ENCODE measurements around the gene SLC1A2. TPM values are rescaled to one million over a fixed set of nuclear protein-coding genes. Genes with fewer than 3 reads are reported as not detected.

SLC1A2 gene
- total RNA-seq, 1 donor from 2014 or later = 0.41 TPM

- peaks cover 7% of the 10 kb centered on the region for H3K4me1 Mint-ChIP-seq (ENCODE audit: unreplicated experiment)
- no peak for TF ChIP-seq CTCF (IDR thresholded peaks at IDR 0.05; ENCODE audit: unreplicated experiment)
- no peak for DNase-seq (ENCODE audit: low spot score)
- no peaks in the 10 kb centered on the region for H3K9me3 Mint-ChIP-seq (ENCODE audit: unreplicated experiment)
- H3K4me3 Mint-ChIP-seq (ENCODE audit: unreplicated experiment) = no peak overlapping the region
- H3K36me3 Mint-ChIP-seq (ENCODE audit: low read depth, unreplicated experiment) = no peaks in the 10 kb centered on the region
- H3K27ac Mint-ChIP-seq (ENCODE audit: unreplicated experiment) = no peak overlapping the region
- H3K27me3 Mint-ChIP-seq (ENCODE audit: unreplicated experiment) = peaks cover under 1% of the 10 kb centered on the region
These were observed 117.0 kb downstream of the SLC1A2 start for GRCh38 chr11:35302398-35302797.

- no peaks in the 10 kb centered on the region for H3K9me3 Mint-ChIP-seq (ENCODE audit: unreplicated experiment)
- no peaks in the 10 kb centered on the region for H3K4me1 Mint-ChIP-seq (ENCODE audit: unreplicated experiment)
- H3K4me3 Mint-ChIP-seq (ENCODE audit: unreplicated experiment) = no peak overlapping the region
- TF ChIP-seq CTCF (IDR thresholded peaks at IDR 0.05; ENCODE audit: unreplicated experiment) = no peak
- no peaks in the 10 kb centered on the region for H3K36me3 Mint-ChIP-seq (ENCODE audit: low read depth, unreplicated experiment)
- no peak overlapping the region for H3K27ac Mint-ChIP-seq (ENCODE audit: unreplicated experiment)
- no peak for DNase-seq (ENCODE audit: low spot score)
- H3K27me3 Mint-ChIP-seq (ENCODE audit: unreplicated experiment) = peaks cover 2% of the 10 kb centered on the region
These were observed 121.0 kb downstream of the SLC1A2 start for GRCh38 chr11:35298369-35298768.

- no peaks in the 10 kb centered on the region for H3K9me3 Mint-ChIP-seq (ENCODE audit: unreplicated experiment)
- no peaks in the 10 kb centered on the region for H3K4me1 Mint-ChIP-seq (ENCODE audit: unreplicated experiment)
- no peak for DNase-seq (ENCODE audit: low spot score)
- no peaks in the 10 kb centered on the region for H3K36me3 Mint-ChIP-seq (ENCODE audit: low read depth, unreplicated experiment)
- no peak overlapping the region for H3K4me3 Mint-ChIP-seq (ENCODE audit: unreplicated experiment)
- H3K27ac Mint-ChIP-seq (ENCODE audit: unreplicated experiment) = no peak overlapping the region
- no peak for TF ChIP-seq CTCF (IDR thresholded peaks at IDR 0.05; ENCODE audit: unreplicated experiment)
- H3K27me3 Mint-ChIP-seq (ENCODE audit: unreplicated experiment) = peaks cover 2% of the 10 kb centered on the region
These were observed 123.6 kb downstream of the SLC1A2 start for GRCh38 chr11:35295751-35296150.

GRCh38 chr11:35293699-35294098, 125.7 kb downstream of the SLC1A2 start:
- Mint-ChIP-seq H3K9me3 (ENCODE audit: unreplicated experiment) (no peaks in the 10 kb centered on the region), H3K27ac (ENCODE audit: unreplicated experiment) (no peak overlapping the region), H3K4me3 (ENCODE audit: unreplicated experiment) (no peak overlapping the region), H3K27me3 (ENCODE audit: unreplicated experiment) (peaks cover 2% of the 10 kb centered on the region), H3K4me1 (ENCODE audit: unreplicated experiment) (no peaks in the 10 kb centered on the region), H3K36me3 (ENCODE audit: low read depth, unreplicated experiment) (no peaks in the 10 kb centered on the region)
- no peak for DNase-seq (ENCODE audit: low spot score)
- TF ChIP-seq CTCF (IDR thresholded peaks at IDR 0.05; ENCODE audit: unreplicated experiment) = no peak

- no peaks in the 10 kb centered on the region for H3K9me3 Mint-ChIP-seq (ENCODE audit: unreplicated experiment)
- H3K36me3 Mint-ChIP-seq (ENCODE audit: low read depth, unreplicated experiment) = no peaks in the 10 kb centered on the region
- H3K4me1 Mint-ChIP-seq (ENCODE audit: unreplicated experiment) = no peaks in the 10 kb centered on the region
- no peak overlapping the region for H3K4me3 Mint-ChIP-seq (ENCODE audit: unreplicated experiment)
- TF ChIP-seq CTCF (IDR thresholded peaks at IDR 0.05; ENCODE audit: unreplicated experiment) = no peak
- H3K27me3 Mint-ChIP-seq (ENCODE audit: unreplicated experiment) = peaks cover 2% of the 10 kb centered on the region
- no peak for DNase-seq (ENCODE audit: low spot score)
- H3K27ac Mint-ChIP-seq (ENCODE audit: unreplicated experiment) = no peak overlapping the region
These were observed 126.3 kb downstream of the SLC1A2 start for GRCh38 chr11:35293035-35293434.
